ENCODE results near the gene PLXNA4. TPM values are rescaled to one million over a fixed set of nuclear protein-coding genes. Genes with fewer than 3 reads are reported as not detected.

PLXNA4 gene
- total RNA-seq, 1 experiment from 2014 or later = not detected

DNA sequence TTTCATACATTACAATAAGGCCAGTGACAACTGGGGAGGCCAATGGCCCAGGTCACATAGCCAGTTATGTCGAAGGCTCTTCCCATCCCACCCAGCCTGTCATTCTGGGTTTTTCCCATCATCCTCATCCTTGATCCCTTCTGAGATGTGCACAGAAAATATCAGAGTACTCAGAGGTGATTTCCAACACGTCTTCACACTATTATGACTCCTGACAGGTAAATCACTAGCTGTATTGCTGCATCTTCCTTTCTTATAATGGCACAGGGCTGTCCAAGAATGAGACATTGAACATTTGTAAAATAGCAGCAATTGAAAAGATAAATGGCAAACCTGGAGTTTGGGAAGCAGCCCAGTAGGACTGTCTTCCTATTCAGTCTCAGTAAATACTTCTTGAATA lies 159.9 kb downstream of the PLXNA4 start:
- no peak for DNase-seq (ENCODE audit: low spot score)

DNA sequence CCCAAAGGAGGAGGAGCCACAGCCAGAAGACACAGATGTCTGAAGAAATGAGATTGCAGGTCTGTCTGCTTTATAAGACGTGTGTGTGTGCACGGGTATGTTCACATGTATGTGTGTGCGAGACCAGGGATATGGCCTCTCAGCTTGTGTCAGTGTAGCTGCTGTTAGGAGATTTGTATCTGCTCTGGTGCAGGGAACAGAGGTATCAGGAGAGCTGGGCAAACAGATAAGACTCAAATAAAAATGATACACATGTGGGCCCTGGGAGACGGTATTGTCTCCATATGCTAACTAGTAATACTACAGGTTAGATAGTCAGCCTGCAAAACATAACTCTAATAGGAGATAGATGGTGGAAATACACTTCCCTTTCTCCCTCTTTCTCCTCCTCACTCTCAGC lies 161.0 kb downstream of the PLXNA4 start:
- no peak for DNase-seq (ENCODE audit: low spot score)

GRCh38 chr7:132414857-132415256 lies 161.4 kb downstream of the PLXNA4 start:
- no peak for DNase-seq (ENCODE audit: low spot score)

GRCh38 chr7:132412435-132412834 lies 163.8 kb downstream of the PLXNA4 start:
- no peak for DNase-seq (ENCODE audit: low spot score)

- DNase-seq (ENCODE audit: low spot score) = no peak
These were observed 165.3 kb downstream of the PLXNA4 start for GRCh38 chr7:132410861-132411541.

GRCh38 chr7:132410385-132410784 lies 165.9 kb downstream of the PLXNA4 start:
- DNase-seq (ENCODE audit: low spot score) = no peak

GRCh38 chr7:132407764-132408163 lies 168.5 kb downstream of the PLXNA4 start:
- no peak for DNase-seq (ENCODE audit: low spot score)

- no peak for DNase-seq (ENCODE audit: low spot score)
These were observed 170.2 kb downstream of the PLXNA4 start for GRCh38 chr7:132406039-132406438.

DNA sequence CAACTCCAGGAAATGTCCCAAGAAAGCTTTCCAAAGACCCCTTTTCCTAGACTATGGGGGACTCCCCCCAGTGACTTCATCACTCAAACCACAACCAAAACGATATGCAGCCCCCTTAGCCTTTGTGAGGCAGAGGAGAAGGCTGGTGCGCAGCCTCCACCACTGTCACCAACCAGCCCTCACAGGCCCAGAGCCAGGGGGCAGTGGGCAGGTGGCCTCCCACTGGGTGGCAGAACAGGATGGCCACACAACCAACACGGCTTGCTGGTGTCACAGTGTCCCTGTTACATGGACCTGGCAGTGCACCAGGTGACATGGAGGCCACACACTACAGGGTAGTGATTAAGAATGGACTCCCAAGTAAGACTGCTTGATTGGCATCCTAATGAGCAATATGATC lies 172.0 kb downstream of the PLXNA4 start:
- no peak for DNase-seq (ENCODE audit: low spot score)

GRCh38 chr7:132403465-132404110 lies 172.7 kb downstream of the PLXNA4 start:
- DNase-seq (ENCODE audit: low spot score) = no peak

- no peak for DNase-seq (ENCODE audit: low spot score)
These were observed 173.5 kb downstream of the PLXNA4 start for GRCh38 chr7:132402751-132403245.

DNA sequence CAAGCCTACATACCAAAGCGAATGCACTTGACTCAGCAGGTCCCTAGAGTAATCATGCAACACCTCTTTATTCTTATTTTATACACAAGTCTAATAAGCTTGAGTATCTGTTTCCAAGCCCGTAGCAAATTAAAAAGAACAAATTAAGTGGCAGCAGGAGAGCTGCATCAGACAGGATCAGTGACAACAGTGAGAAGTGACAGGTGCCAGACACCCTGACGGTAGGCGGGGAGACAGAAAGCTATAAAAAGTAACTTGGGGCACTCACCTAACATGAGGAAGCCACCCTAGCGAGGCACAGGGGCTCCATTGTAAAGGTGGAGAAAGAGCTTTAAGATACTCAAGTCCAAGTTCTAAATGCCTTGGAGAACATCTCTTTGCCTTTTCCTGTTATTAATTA lies 174.2 kb downstream of the PLXNA4 start:
- DNase-seq (ENCODE audit: low spot score) = no peak

DNA sequence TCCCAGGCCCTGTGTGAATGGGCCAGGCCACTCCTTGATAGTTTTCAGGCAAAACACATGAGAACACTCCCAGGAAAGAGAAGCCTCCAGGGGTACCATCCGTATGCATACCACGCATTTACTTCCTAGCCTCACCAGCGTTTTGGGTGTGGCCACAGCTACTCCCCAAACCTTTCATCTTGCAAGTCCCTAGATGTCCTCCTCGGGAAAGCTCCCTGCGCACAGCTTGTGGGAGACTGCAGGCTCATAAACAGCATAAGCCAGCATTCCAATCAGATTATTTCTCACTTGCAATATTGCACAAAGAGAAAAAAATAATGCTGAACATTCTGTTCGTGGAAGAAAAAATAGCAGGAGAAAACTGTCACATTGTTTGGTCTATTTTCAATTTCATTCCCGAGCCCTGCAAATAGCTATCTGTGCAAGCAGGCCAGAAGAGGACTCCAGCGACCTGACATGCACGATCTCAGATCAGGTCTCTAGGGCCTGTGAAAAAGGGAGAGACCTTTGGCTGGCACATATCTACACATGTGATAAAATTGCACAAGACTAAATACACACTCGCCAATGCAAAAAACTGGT lies 175.6 kb downstream of the PLXNA4 start:
- DNase-seq (ENCODE audit: low spot score) = no peak

DNA sequence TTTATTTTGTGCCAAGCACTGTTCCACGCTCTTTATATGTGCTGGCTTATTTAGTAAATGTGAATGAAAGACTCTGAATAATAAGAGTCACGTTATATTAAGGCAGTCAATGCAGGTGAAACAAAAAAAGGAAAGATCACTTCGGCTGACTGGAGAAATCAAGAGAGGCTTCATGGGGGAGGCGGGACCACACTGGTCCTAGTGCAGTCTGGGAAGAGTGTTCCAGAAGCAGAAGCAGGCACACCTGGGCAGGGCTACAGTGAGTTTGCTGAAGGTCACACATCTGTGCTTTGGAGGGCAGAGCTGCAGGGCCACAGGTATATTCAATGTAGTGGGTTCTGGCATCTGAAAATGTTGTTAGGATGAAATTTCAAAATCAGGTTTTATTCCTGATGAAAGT lies 176.9 kb downstream of the PLXNA4 start:
- DNase-seq (ENCODE audit: low spot score) = no peak

GRCh38 chr7:132398253-132398925 lies 177.9 kb downstream of the PLXNA4 start:
- DNase-seq (ENCODE audit: low spot score) = no peak

DNA sequence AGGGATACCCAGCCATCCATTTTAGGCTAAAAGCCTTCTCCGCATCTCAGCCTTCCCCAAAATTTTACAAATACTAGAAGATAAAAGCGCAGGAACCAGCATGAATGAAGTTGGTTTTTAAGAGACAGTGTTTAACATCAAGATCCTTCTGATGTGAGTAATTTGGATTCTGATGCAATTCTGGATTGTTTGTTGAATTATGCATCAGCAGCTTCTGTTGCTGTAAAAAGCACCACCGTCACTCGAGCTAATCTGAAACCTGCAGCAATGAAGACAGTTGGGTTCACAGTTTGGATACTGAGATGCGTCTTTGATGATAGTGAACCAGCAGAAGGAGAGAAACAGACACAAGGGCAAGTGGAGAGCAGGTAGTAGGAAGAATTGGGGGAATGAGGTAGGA lies 179.2 kb downstream of the PLXNA4 start:
- no peak for DNase-seq (ENCODE audit: low spot score)

- DNase-seq (ENCODE audit: low spot score) = no peak
These were observed 180.9 kb downstream of the PLXNA4 start for GRCh38 chr7:132395361-132395760.

GRCh38 chr7:132394283-132395198 lies 181.7 kb downstream of the PLXNA4 start:
- peak; percentile 9 for DNase-seq (ENCODE audit: low spot score)

GRCh38 chr7:132393789-132394261 lies 182.4 kb downstream of the PLXNA4 start:
- DNase-seq (ENCODE audit: low spot score) = no peak

DNA sequence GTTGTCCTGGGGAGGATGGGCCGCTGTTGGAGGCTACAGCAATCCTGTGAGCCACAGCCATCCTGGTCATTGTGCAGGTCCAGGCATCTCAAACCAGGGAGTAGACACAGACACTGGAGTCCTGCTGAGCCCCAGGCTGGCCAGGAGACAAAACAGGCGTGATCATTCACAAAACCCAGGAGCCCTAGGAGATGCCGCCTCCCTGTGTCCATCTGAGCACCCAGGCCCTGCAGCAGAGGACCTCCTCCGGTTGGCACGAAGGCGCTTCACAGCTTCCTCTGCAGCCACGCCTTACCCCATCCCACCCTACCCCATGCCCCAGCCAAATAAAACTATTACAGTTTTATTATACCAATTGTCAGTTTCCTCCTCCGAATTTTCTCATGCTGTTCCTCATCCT lies 183.6 kb downstream of the PLXNA4 start:
- no peak for DNase-seq (ENCODE audit: low spot score)

- no peak for DNase-seq (ENCODE audit: low spot score)
These were observed 185.6 kb downstream of the PLXNA4 start for GRCh38 chr7:132390705-132391104.
